ENCODE measurements around the gene ZBTB7A.

- TF ChIP-seq CTCF (IDR thresholded peaks at IDR 0.05) (no peak), POLR2A (IDR thresholded peaks at IDR 0.05) (no peak)
Observed at GRCh38 chr19:4042064-4042730, 24.5 kb downstream of the ZBTB7A start.
